Mucosa of stomach (tissue), 1 donor: Measurements from ENCODE around the gene NSD1.

Experiments
- H3K27me3 ChIP-seq: one replicate; pipeline ENCODE4 v1.7.0; 2013; ENCODE audit warnings: mild to moderate bottlenecking, low read length; ENCODE audit not compliant: control insufficient read depth, insufficient read depth
- H3K36me3 ChIP-seq: one replicate; pipeline ENCODE4 v1.7.0; 2013; ENCODE audit warnings: low read length; ENCODE audit not compliant: control insufficient read depth, insufficient read depth
- H3K4me1 ChIP-seq: one replicate; pipeline ENCODE4 v1.7.0; 2013; ENCODE audit warnings: mild to moderate bottlenecking, low read length; ENCODE audit not compliant: control insufficient read depth, insufficient read depth
- H3K4me3 ChIP-seq: one replicate; pipeline ENCODE4 v1.7.0; 2013; ENCODE audit warnings: low read length
- H3K9ac ChIP-seq: one replicate; pipeline ENCODE4 v1.7.0; 2013; ENCODE audit warnings: mild to moderate bottlenecking, low read length, moderate library complexity
- H3K9me3 ChIP-seq: one replicate; pipeline ENCODE4 v1.7.0; 2013; ENCODE audit warnings: mild to moderate bottlenecking, low read length, moderate library complexity; ENCODE audit not compliant: control insufficient read depth
- donor health status: Pancreatic carcinoma.

NSD1 gene

DNA sequence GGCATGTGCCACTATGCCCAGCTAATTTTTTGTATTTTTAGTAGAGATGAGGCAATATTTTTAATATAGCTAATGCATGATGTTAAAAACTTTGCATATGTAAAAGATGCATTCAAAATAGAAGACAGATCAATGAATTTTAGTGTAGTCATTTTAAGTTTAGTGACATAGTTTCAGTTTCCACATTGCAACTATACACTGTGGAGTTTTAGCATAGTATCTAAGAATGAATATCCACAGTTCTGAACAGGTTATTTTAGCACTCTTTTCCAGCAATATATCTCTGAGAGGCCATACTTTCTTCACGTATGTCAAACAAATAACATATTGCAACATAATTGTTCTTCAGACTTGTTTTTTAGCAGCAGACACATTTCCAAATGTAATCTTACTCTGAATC lies 130.6 kb downstream of the NSD1 start:
- Histone ChIP-seq H3K4me3 (no peak overlapping the region), H3K36me3 (peaks cover 9% of the 10 kb centered on the region), H3K4me1 (no peaks in the 10 kb centered on the region), H3K9me3 (no peaks in the 10 kb centered on the region), H3K27me3 (no peaks in the 10 kb centered on the region), H3K9ac (no peak overlapping the region)

DNA sequence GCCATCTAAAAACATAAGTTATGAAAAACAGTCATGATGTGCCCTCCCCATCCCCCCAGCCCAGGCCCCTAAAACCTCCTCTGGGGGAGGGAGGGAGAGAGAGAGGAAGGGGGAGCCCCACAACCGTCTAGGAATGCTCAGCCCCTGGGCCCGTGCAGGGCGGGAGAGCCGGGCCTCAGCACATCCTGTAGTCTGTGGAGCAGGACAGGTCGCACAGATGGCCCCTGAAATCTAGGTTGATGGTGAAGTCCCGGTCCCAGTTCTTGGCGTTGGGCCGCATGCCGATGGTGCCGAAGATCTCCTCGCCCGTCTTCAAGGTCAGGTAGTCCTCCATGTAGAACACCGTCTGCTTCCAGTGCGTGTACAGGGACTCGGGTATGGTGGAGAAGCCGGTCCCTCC lies 131.8 kb downstream of the NSD1 start:
- Histone ChIP-seq H3K4me1 (peaks cover 4% of the 10 kb centered on the region), H3K4me3 (no peak overlapping the region), H3K36me3 (peaks cover 9% of the 10 kb centered on the region), H3K27me3 (no peaks in the 10 kb centered on the region), H3K9ac (no peak overlapping the region), H3K9me3 (no peaks in the 10 kb centered on the region)

DNA sequence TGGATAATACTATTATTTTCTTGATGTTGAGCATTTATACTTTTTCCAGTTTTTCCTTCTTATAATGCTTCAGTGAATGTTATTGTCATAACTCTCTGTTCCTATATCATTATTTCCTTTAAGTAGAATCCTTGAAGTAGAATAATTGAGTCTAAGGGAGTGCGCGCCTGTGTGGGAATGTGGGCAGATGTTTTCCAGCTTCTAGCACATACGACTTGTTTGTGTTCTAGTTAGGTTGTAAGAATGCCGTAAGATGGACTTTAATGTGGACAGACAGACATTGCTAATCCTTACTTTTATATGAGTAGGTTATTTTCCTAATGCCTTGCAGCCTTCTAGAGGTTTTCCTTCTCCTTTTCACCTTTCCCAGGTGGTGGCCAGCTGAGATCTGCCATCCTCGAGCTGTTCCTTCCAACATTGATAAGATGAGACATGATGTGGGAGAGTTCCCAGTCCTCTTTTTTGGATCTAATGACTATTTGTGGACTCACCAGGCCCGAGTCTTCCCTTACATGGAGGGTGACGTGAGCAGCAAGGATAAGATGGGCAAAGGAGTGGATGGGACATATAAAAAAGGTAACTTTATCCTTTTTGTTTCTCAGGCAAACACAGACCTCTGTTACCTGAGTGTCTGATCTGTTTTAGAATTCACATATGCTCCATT lies 135.8 kb downstream of the NSD1 start:
- Histone ChIP-seq H3K4me3 (no peak overlapping the region), H3K27me3 (no peaks in the 10 kb centered on the region), H3K4me1 (peaks cover 20% of the 10 kb centered on the region), H3K9me3 (no peaks in the 10 kb centered on the region), H3K9ac (no peak overlapping the region), H3K36me3 (peaks cover 9% of the 10 kb centered on the region)

GRCh38 chr5:177269976-177270375 lies 136.4 kb downstream of the NSD1 start:
- no peaks in the 10 kb centered on the region for H3K27me3 ChIP-seq
- H3K4me1 ChIP-seq: peaks cover 20% of the 10 kb centered on the region
- peaks cover 9% of the 10 kb centered on the region for H3K36me3 ChIP-seq
- H3K9ac ChIP-seq: no peak overlapping the region
- H3K4me3 ChIP-seq: no peak overlapping the region
- no peaks in the 10 kb centered on the region for H3K9me3 ChIP-seq

DNA sequence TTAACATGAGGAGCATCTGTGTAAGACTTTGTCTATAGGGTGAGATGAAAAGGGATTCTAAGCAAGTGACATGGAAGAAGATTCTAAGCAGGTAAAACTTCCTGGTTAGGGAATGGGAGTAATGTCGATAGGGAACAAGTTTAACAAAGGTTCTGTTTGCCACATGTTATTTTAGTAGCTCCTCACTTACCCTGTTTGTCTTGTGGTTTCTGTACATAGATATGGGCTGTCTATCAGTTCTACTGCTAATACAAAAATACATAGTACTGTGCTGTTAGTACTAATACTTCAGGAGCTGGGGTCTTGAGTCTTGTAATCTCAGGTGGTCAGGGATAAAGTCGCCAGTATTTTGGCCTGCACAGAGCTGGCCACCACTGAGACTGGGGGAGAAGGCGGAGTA lies 137.1 kb downstream of the NSD1 start:
- Histone ChIP-seq H3K4me3 (no peak overlapping the region), H3K36me3 (peaks cover 6% of the 10 kb centered on the region), H3K9ac (no peak overlapping the region), H3K4me1 (peaks cover 20% of the 10 kb centered on the region), H3K9me3 (no peaks in the 10 kb centered on the region), H3K27me3 (no peaks in the 10 kb centered on the region)

DNA sequence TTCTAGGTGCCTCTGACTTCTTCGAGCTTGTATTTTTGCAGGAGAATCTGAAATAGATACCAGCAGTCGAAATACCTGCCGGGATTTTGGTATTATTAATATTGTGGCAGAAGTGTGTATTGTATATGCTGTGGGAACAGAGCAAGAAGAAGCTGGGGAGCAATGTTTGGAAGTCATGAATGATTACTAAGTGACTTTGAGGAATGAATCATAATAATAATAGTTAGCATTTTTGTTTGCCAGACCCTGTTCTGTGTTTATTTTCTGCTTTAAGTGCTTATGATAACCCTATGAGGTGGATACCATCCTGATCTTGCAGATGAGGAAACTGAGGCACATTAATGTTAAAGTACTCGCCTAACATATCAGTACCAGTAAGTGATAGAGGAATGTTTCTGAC lies 137.5 kb downstream of the NSD1 start:
- H3K9me3 ChIP-seq: no peaks in the 10 kb centered on the region
- no peaks in the 10 kb centered on the region for H3K27me3 ChIP-seq
- no peak overlapping the region for H3K9ac ChIP-seq
- peaks cover 20% of the 10 kb centered on the region for H3K4me1 ChIP-seq
- peaks cover 2% of the 10 kb centered on the region for H3K36me3 ChIP-seq
- H3K4me3 ChIP-seq: no peak overlapping the region

GRCh38 chr5:177275883-177276282 lies 142.3 kb downstream of the NSD1 start:
- Histone ChIP-seq H3K4me1 (peaks cover 10% of the 10 kb centered on the region), H3K4me3 (no peak overlapping the region), H3K9ac (no peak overlapping the region), H3K36me3 (no peaks in the 10 kb centered on the region), H3K27me3 (no peaks in the 10 kb centered on the region), H3K9me3 (no peaks in the 10 kb centered on the region)

DNA sequence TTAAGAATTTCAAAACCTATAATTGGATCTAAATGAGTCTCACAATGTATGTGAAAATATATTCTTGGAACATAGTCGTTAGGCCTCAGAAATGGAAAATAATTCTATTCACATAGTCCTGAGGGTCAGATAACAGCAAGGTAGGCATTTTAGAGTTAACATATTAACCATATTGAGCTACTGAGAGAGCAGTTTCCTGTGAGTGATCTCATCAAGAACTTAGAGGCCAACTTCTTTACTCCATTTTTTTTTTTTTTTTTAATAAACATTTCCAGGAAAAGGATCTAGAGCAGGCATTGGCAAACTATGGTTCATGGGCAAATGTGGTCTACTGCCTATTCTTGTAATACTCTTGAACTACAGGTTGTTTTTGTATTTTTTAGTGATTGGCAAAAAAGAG lies 143.3 kb downstream of the NSD1 start:
- peaks cover 6% of the 10 kb centered on the region for H3K4me1 ChIP-seq
- no peak overlapping the region for H3K4me3 ChIP-seq
- no peaks in the 10 kb centered on the region for H3K27me3 ChIP-seq
- no peak overlapping the region for H3K9ac ChIP-seq
- H3K36me3 ChIP-seq: no peaks in the 10 kb centered on the region
- no peaks in the 10 kb centered on the region for H3K9me3 ChIP-seq

GRCh38 chr5:177288191-177288590 lies 154.6 kb downstream of the NSD1 start:
- Histone ChIP-seq H3K27me3 (no peaks in the 10 kb centered on the region), H3K4me1 (no peaks in the 10 kb centered on the region), H3K4me3 (no peak overlapping the region), H3K9ac (no peak overlapping the region), H3K9me3 (no peaks in the 10 kb centered on the region), H3K36me3 (peaks cover 10% of the 10 kb centered on the region)

- Histone ChIP-seq H3K9me3 (no peaks in the 10 kb centered on the region), H3K9ac (no peak overlapping the region), H3K4me1 (peaks cover 3% of the 10 kb centered on the region), H3K36me3 (peaks cover 20% of the 10 kb centered on the region), H3K27me3 (no peaks in the 10 kb centered on the region), H3K4me3 (no peak overlapping the region)
Measured at GRCh38 chr5:177290816-177291596, 157.4 kb downstream of the NSD1 start.

GRCh38 chr5:177291735-177292134 lies 158.2 kb downstream of the NSD1 start:
- Histone ChIP-seq H3K9ac (no peak overlapping the region), H3K4me1 (peaks cover 11% of the 10 kb centered on the region), H3K4me3 (no peak overlapping the region), H3K36me3 (peaks cover 20% of the 10 kb centered on the region), H3K27me3 (no peaks in the 10 kb centered on the region), H3K9me3 (no peaks in the 10 kb centered on the region)

- peaks cover 14% of the 10 kb centered on the region for H3K4me1 ChIP-seq
- no peak overlapping the region for H3K4me3 ChIP-seq
- no peaks in the 10 kb centered on the region for H3K9me3 ChIP-seq
- H3K27me3 ChIP-seq: no peaks in the 10 kb centered on the region
- no peak overlapping the region for H3K9ac ChIP-seq
- peaks cover 20% of the 10 kb centered on the region for H3K36me3 ChIP-seq
Measured at GRCh38 chr5:177293819-177294581, 160.4 kb downstream of the NSD1 start.
